Right lobe of liver (tissue), 6 donors: Measurements from ENCODE around the gene FOSB. TPM values are rescaled to one million over a fixed set of nuclear protein-coding genes. Genes with fewer than 3 reads are reported as not detected.
A peak's percentile ranks its signal among the peaks of the same experiment; 100 is the strongest.

Source experiments
- ATAC-seq, 4 donors: fragments of 200-7000 bp; cut with Tn5 transposase; one replicate each; pipeline ENCODE4 v1.9.1; 2020; ENCODE audit warnings: mild to moderate bottlenecking in 4 of 4, moderate library complexity in 4 of 4
- DNase-seq, 3 donors: peaks; one replicate each; pipeline ENCODE4 v3.0.0-alpha.2; 2020
- H3K27ac ChIP-seq, 3 donors: fragments of 200-600 bp; one replicate each; pipeline ENCODE4 v1.8.0; 2022
- H3K27me3 ChIP-seq, 2 donors: fragments of 200-600 bp; one replicate each; pipeline ENCODE4 v1.8.0; 2022
- H3K36me3 ChIP-seq, 4 donors: fragments of 200-600 bp; sonication (generic) in 1 of 4; one replicate each; pipeline versions ENCODE4 v1.5.1 to v1.8.0; 2017 to 2022; ENCODE audit warnings: control low read depth in 1 of 4
- H3K4me1 ChIP-seq, 4 donors: fragments of 200-600 bp; sonication (generic) in 1 of 4; one replicate each; pipeline versions ENCODE4 v1.5.1 to v1.8.0; 2017 to 2022; ENCODE audit warnings: control low read depth in 1 of 4
- H3K4me3 ChIP-seq, 3 donors: fragments of 200-600 bp; one replicate each; pipeline ENCODE4 v1.8.0; 2022
- H3K9me3 ChIP-seq, 4 donors: fragments of 200-600 bp; sonication (generic) in 1 of 4; one replicate each; pipeline versions ENCODE4 v1.5.1 to v1.8.0; 2017 to 2022; ENCODE audit warnings: control low read depth in 1 of 4
- CTCF ChIP-seq, 4 donors: fragments of 200-600 bp in 3 of 4; fragments of 450-650 bp in 1 of 4; IDR thresholded peaks; one replicate each; pipeline versions ENCODE4 v1.5.1 to v1.8.0; 2016 to 2022; ENCODE audit warnings: antibody characterized with exemption in 4 of 4, mild to moderate bottlenecking in 2 of 4
- POLR2A ChIP-seq: fragments of 450-650 bp; IDR thresholded peaks from one replicate; pipeline ENCODE4 v1.6.1; 2017; ENCODE audit warnings: antibody characterized with exemption, mild to moderate bottlenecking
- WGBS: methylation state at CpG from one replicate; pipeline ENCODE4 v1.1.6; 2018; ENCODE audit warnings: low coverage, low lambda C conversion rate; ENCODE audit not compliant: insufficient coverage; ENCODE audit errors: missing lambda C conversion rate; 5-methylcytosine and 5-hydroxymethylcytosine counted together
- intact Hi-C, 2 donors: fragments of 100-400 bp; cut with DNase I; formaldehyde crosslinking; loops; one replicate each; pipeline versions ENCODE4 v1.11.2 to v1.14.1; 2022
- total RNA-seq, 6 experiments: library from RNA; depleted of rRNA in 2 of 6; stranded (reverse); fragments of >200 nt in 2 of 6; fragmentation: NEBNext Ultra II Directional in 3 of 6; extraction: Animal tissue kit (Norgen Biotek cat#: 25700) in 3 of 6; gene quantifications; one replicate each; pipeline versions ENCODE4 v1.1.0 to v1.2.4, GENCODE V29; 2016 to 2023
- donor health status: DM: no; HTN: yes; CAD: no.
- donor health status: DM: no; HTN: no; CAD: no.
- donor health status: DM: no; HTN: no; CAD: no.
- donor health status: DM: no; HTN: yes; CAD: no.
- donor health status: DM: no; HTN: yes; CAD: no.

The FOSB gene
- total RNA-seq, 6 experiments from 2014 or later: 0.19 to 1.2 (median 0.44) TPM

- Histone ChIP-seq H3K36me3 (no peaks in the 10 kb centered on the region), H3K4me1 (peaks cover 0 to 8% (median 2%) of the 10 kb centered on the region in 4 donors), H3K9me3 (no peaks in the 10 kb centered on the region), H3K27me3 (no peaks in the 10 kb centered on the region), H3K4me3 (no peak overlapping the region), H3K27ac (no peak overlapping the region)
- intact Hi-C loops: no loop called here
- WGBS: 55% methylated on average over 9 of the region's 12 CpGs
- no peak for DNase-seq
- no peak for ATAC-seq
- TF ChIP-seq CTCF (IDR thresholded peaks at IDR 0.05) (no peak), POLR2A (no peak)
These were observed 15.9 kb upstream of the FOSB start for GRCh38 chr19:45451850-45452387.

- peak; percentile 85 to 95 (median 94) for DNase-seq
- Histone ChIP-seq H3K9me3 (no peaks in the 10 kb centered on the region), H3K4me3 (no peak overlapping the region), H3K36me3 (no peaks in the 10 kb centered on the region), H3K27ac (peak overlapping the region; percentile 52 to 71 (median 53)), H3K27me3 (no peaks in the 10 kb centered on the region), H3K4me1 (peaks cover 0 to 8% (median 0%) of the 10 kb centered on the region in 4 donors)
- ATAC-seq: peak; percentile 83 to 90 (median 88)
- TF ChIP-seq POLR2A: no peak
- intact Hi-C loops: no loop called here
- WGBS: 16% methylated on average over 20 of the region's 27 CpGs
These were observed 11.9 kb upstream of the FOSB start for GRCh38 chr19:45455707-45456499.

- ATAC-seq: no peak
These were observed 11.3 kb upstream of the FOSB start for GRCh38 chr19:45456500-45456815.

GRCh38 chr19:45457776-45458175 is 10.0 kb upstream of the FOSB start:
- TF ChIP-seq POLR2A: no peak
- no peak for TF ChIP-seq CTCF (IDR thresholded peaks at IDR 0.05)
- H3K9me3 ChIP-seq: no peaks in the 10 kb centered on the region
- H3K27ac ChIP-seq: no peak overlapping the region
- ATAC-seq (no peak), DNase-seq (no peak)
- peaks cover 0 to 8% (median 0%) of the 10 kb centered on the region in 4 donors for H3K4me1 ChIP-seq
- no peaks in the 10 kb centered on the region for H3K27me3 ChIP-seq
- H3K4me3 ChIP-seq: no peak overlapping the region
- intact Hi-C loops: no loop called here
- no peaks in the 10 kb centered on the region for H3K36me3 ChIP-seq

More at GRCh38 chr19:45456500-45456815, 11.3 kb upstream of the FOSB start:
- Histone ChIP-seq H3K4me3 (no peak overlapping the region), H3K27ac (peak overlapping the region in 1 of 3 donors; percentile 52), H3K36me3 (no peaks in the 10 kb centered on the region), H3K9me3 (no peaks in the 10 kb centered on the region), H3K4me1 (peaks cover 0 to 8% (median 0%) of the 10 kb centered on the region in 4 donors), H3K27me3 (no peaks in the 10 kb centered on the region)
- intact Hi-C loops: no loop called here
- no peak for TF ChIP-seq POLR2A
- no peak for TF ChIP-seq CTCF (IDR thresholded peaks at IDR 0.05)
- 71% methylated on average over 1 of the region's 2 CpGs for WGBS
- no peak for DNase-seq

GRCh38 chr19:45460807-45461347 is 6.9 kb upstream of the FOSB start:
- no peak for ATAC-seq
- H3K9me3 ChIP-seq: no peaks in the 10 kb centered on the region
- no peak for TF ChIP-seq POLR2A
- TF ChIP-seq CTCF (IDR thresholded peaks at IDR 0.05): no peak
- no peaks in the 10 kb centered on the region for H3K27me3 ChIP-seq
- no peak overlapping the region for H3K27ac ChIP-seq
- H3K36me3 ChIP-seq: no peaks in the 10 kb centered on the region
- H3K4me3 ChIP-seq: no peak overlapping the region
- 23% methylated on average over 4 of the region's 8 CpGs for WGBS
- no peak for DNase-seq
- peaks cover 0 to 2% (median 0%) of the 10 kb centered on the region in 4 donors for H3K4me1 ChIP-seq
- intact Hi-C loops: no loop called here
